Measurements from ENCODE around the gene ATXN7L3. TPM values are rescaled to one million over a fixed set of nuclear protein-coding genes. Genes with fewer than 3 reads are reported as not detected.

Gene ATXN7L3
- total RNA-seq, 1 experiment from 2014 or later = 86.7 TPM

- TF ChIP-seq EZH2 (IDR thresholded peaks at IDR 0.05) = no peak
- no peak for TF ChIP-seq EZH2phosphoT487 (IDR thresholded peaks at IDR 0.05; ENCODE audit: borderline replicate concordance)
- no peak for TF ChIP-seq EGR1 (IDR thresholded peaks at IDR 0.05; ENCODE audit: low read depth)
- no peak for TF ChIP-seq CEBPB (IDR thresholded peaks at IDR 0.05; ENCODE audit: low read depth)
- TF ChIP-seq TCF7L2 (IDR thresholded peaks at IDR 0.05; ENCODE audit: borderline replicate concordance, extremely low read depth, insufficient read depth, insufficient read length) = no peak
These were observed 21.6 kb downstream of the ATXN7L3 start (continued) for GRCh38 chr17:44178133-44178532.

- Histone ChIP-seq H3K79me2 (ENCODE audit: insufficient read depth, low read length) (peaks cover 12% of the 10 kb centered on the region), H3K36me3 (ENCODE audit: control insufficient read depth in 1 of 2, insufficient read depth in 2 of 2, low read length in 2 of 2) (peaks cover 16 to 19% of the 10 kb centered on the region in 2 experiments; a peak in 3 of 4 replicates), H3K9me2 (ENCODE audit: insufficient read depth) (no peaks in the 10 kb centered on the region), H3K9ac (ENCODE audit: low read length) (no peak overlapping the region), H3K4me3 (replicated peaks in 1 of 2; ENCODE audit: low read depth in 1 of 2, low read length in 2 of 2) (no peak overlapping the region), H3K9me3 (ENCODE audit: control insufficient read depth in 1 of 2, insufficient read depth in 1 of 2, low read depth in 1 of 2, low read length in 2 of 2) (no peaks in the 10 kb centered on the region), H3K27ac (ENCODE audit: low read depth, low read length) (no peak overlapping the region), H3K4me2 (ENCODE audit: low read length) (no peak overlapping the region), H2AFZ (ENCODE audit: low read depth, low read length, poor library complexity, severe bottlenecking) (no peak overlapping the region), H4K20me1 (ENCODE audit: insufficient read depth) (no peaks in the 10 kb centered on the region), H3K4me1 (ENCODE audit: control insufficient read depth in 1 of 2, insufficient read depth in 2 of 2, low read length in 2 of 2) (no peaks in the 10 kb centered on the region), H3K27me3 (ENCODE audit: insufficient read depth, low read length) (no peaks in the 10 kb centered on the region)
- ATAC-seq (no peak), DNase-seq (ENCODE audit: low read depth, low spot score) (no peak)
- no peak for TF ChIP-seq EZH2phosphoT487 (IDR thresholded peaks at IDR 0.05; ENCODE audit: borderline replicate concordance)
- no peak for TF ChIP-seq MAX (IDR thresholded peaks at IDR 0.05)
- TF ChIP-seq CEBPB (IDR thresholded peaks at IDR 0.05; ENCODE audit: low read depth) = no peak
- TF ChIP-seq ZBTB33 (IDR thresholded peaks at IDR 0.05; ENCODE audit: extremely low read depth, insufficient replicate concordance, low read length) = no peak
- no peak for TF ChIP-seq CTCF (IDR thresholded peaks at IDR 0.05 in 2 of 3, conservative IDR thresholded peaks at IDR 0.05 in 1 of 3; ENCODE audit: borderline replicate concordance in 1 of 3, insufficient read depth in 1 of 3, low read depth in 2 of 3, low read length in 2 of 3)
- no peak for TF ChIP-seq JUND (IDR thresholded peaks at IDR 0.05)
- no peak for TF ChIP-seq ZFX (IDR thresholded peaks at IDR 0.05)
- no peak for TF ChIP-seq SP1 (IDR thresholded peaks at IDR 0.05; ENCODE audit: low read depth)
- CTCF ChIA-PET = no interaction called here
- RAD21 ChIA-PET (ENCODE audit: low non-redundant PET in 1 of 2, low total read pairs in 2 of 2, uncharacterized antibody in 2 of 2, unreplicated experiment in 2 of 2) = no interaction called here
- intact Hi-C loops (cut with micrococcal nuclease) = no loop called here
- POLR2A ChIA-PET = no interaction called here
- BruUV-seq (replicated peaks) = no TSS peak
These were observed 22.0 kb downstream of the ATXN7L3 start for GRCh38 chr17:44177640-44178039.
